Kasumi-1 (cell line): ENCODE measurements around the gene CEP57L1.
"Not testable (repeated sequence)": the region's sequence is repeated elsewhere in the genome, so short reads cannot be mapped to it uniquely, and the experiment has no call there.

Experiments
- DNase-seq, 2 experiments: peaks; one replicate each; lab custom pipeline; 2025; lab: John Stamatoyannopoulos, UW

CEP57L1 gene

DNA sequence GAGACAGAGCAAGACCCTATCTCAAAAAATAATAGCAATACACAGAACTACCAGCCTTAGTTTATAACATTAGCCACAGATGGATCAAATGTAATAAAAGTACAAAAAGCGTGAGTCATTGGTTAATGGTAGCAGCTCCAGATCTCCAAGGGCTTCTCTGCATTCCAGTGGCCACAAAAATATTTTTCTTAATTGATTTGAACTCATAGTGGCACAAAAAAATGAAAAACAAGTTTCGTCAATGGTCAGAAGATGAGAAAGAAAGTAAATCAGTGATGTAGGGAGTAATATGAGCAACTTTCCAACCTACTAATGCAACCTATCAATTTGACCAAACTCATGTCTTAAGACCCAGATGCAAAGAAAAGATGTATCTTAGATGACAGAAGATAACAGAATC, 79.6 kb downstream of the CEP57L1 start:
- DNase-seq = no peak

DNA sequence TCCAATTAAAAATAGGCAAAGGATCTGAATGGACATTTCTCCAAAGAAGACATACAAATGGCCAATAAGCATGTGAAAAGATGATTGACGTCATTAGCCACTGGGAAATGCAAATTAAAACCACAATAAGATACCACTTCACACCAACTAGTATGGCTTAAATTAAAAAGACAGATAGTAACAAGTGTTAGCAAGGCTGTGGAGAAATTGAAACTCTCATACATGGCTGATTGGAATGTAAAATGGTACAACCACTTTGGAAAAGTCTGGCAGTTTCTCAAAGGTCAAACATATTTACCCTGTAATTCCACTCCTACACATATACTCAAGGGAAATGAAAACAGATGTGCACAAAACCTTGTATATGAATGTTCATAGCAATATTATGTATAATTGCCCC, 83.6 kb downstream of the CEP57L1 start:
- no peak for DNase-seq

DNA sequence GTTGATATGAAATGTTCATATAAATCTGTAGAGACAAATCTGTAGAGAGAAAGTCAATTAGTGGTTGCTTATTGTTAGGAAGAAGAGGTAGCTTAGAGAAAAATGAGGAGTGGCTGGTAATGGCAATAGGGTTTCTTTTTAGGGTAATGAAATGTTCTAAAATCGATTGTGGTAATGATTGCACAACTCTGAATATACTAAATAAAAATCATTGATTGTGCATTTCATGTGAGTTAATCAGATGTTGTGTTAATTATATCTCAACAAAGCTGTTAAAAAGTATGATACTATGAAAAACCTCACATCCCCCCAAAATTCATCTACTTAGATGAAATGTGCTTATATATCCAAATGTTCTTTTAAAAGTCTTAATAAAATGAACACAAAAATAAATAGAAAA, 84.2 kb downstream of the CEP57L1 start:
- no peak for DNase-seq

DNA sequence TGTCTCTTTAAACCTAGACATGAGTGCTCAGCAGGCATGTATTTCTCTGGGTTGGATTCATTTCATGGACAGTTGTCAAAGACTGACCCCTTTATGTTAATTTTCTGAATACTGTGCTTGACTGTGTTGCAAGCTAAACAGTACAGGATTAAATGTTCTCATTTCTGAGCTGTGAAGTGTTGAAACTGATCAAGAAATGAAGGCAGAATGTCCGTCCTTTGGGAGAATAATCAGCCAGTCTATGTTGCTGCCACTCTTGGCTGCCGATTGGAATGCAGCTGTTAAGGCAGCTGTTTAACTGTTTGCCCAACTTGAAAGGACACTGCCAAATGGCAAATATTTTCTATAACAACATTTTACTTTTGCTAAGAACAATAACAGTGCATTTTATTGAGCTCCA, 87.3 kb downstream of the CEP57L1 start:
- no peak for DNase-seq

DNA sequence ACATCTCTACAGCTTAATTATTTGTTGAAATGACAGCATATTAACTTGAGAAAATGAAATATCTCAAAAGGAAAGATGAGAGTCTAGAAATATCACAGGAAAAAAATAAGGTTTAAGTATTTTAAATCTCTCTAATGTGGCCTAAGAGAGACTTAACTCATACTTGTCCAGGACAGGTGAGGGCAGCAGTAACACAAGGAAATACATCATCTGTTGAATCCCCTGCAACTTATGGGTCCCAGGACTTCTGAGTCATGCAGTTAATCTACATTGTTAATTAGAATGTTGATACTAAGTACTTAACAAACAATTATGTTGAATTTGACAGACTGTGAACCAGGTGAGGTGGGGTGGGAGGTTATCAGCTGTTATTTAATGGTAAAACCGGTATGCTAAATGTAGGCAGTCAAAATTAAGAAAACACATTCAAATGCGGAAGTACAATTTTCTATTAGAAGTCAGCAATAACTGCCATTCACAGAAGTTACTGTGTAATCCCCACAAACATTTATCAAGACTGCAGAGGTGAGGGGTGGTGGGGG, 87.9 kb downstream of the CEP57L1 start:
- DNase-seq = no peak

DNA sequence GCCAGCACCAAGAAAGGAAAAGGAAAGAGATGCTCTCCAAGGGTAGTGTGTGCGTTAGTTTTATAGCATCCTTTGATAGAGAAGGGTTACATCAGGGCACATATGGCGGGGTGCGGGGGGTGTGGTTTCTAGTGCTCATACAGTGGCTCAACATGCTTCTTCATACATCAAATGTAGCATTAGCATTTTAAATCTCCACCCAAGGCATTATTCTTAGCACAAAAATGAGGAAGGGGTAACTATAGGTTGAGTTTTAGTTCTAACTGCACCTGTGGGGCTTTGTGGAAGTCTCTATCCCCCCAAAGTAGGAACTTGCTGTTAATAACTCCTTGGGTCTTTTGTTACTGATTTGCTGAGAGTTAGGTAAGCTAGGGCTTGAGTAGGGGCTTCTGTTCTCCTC, 89.3 kb downstream of the CEP57L1 start:
- no peak for DNase-seq

DNA sequence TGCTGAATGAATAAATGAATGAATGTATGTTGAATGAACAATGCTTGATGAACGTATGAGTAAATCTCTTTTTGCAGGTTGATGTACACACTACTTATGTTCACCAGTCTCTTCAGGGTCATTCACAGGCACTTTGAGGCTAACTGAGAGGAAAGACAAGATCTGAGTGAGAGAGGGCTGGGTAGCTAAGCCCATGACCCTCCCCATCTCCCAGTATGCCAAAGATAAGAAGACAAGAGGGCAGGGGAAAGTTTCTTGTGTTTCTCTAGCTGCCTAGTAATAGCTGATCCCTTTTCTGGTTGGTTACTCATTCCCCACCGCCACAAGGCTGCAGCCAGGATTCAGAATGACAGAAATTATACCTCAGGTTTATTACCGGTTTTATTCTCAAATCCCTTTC, 90.7 kb downstream of the CEP57L1 start:
- DNase-seq = no peak

DNA sequence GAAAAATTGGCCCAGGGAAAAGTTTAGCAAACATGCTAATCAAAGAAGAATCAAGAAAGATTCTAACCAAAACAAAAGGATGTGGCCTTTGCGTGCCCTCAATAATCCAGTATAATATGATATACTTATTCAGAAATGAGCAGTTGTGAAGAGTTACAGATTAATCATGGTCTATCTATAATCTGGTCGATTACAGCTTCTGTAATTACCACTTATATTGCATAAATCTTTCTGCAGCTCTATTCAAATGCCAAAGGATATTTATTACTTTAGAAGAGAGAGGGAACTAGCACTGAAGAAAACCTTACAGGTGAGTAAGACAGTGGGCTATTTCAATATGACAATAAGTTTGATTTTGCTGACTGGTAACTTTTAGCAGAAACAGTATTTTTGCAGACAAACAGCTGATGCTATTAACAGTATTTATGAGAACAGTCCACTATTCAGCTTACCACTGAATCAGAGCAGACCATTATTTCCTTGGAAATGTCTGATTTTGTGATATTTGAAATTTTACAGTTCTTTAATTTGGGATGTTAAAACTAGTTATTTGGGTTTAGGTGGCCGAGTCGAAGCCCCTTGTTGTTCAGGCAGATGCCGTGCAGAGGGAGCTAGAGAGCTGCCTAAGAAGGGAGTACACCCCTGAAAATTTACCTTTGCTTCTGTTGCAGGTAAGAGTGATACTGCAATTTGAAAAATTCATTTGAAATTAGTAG, 92.2 kb downstream of the CEP57L1 start:
- DNase-seq = peak; percentile 64 to 65

DNA sequence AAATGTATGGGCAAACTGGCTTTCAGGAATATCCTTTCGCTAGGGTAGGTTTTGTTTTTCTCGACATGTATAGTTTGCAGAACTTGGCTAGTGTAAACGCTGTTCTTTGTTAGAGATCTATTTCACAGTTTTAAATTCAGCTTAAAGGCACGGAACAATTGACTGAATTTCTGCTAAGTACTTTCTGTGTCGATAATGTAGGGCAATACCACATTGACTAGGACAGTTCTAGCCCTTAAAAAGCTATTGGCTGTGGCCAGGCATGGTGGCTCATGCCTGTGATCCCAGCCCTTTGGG, 92.8 kb downstream of the CEP57L1 start:
- DNase-seq = peak in 1 of 2 experiments; percentile 49

DNA sequence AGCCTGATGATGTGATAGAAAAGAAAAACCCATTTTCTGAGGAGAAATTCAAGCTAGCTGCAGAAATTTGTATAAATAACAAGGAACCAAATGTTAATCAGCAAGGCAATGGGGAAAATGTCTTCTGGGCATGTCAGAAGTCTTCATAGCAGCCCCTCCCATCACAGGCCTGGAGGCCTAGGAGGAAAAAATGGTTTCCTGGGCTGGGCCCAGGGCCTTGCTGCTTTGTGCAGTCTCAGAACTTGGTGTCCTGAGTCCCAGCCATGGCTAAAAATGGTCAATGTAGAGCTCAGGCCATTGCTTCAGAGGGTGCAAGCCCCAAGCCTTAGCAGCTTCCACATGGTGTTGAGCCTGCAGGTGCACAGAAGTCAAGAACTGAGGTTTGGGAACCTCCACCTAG, 96.1 kb downstream of the CEP57L1 start:
- DNase-seq = not testable (repeated sequence)

DNA sequence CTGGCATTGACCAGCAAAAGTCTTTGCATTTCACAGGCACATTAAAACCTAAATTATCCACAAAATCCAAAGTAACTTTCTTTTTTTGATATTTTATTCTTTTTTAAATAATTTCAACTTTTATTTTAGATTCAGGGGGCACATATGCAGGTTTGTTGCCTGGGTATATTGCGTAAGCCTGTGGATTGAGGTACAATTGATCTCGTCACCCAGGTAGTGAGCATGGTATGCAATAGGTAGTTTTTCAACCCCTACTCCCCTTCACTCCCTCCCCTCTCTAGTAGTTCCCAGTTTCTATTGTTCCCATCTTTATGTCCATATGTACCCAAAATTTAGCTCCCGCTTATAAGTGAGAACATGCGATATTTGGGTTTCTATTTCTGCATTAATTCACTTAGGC, 97.6 kb downstream of the CEP57L1 start:
- DNase-seq = no peak

DNA sequence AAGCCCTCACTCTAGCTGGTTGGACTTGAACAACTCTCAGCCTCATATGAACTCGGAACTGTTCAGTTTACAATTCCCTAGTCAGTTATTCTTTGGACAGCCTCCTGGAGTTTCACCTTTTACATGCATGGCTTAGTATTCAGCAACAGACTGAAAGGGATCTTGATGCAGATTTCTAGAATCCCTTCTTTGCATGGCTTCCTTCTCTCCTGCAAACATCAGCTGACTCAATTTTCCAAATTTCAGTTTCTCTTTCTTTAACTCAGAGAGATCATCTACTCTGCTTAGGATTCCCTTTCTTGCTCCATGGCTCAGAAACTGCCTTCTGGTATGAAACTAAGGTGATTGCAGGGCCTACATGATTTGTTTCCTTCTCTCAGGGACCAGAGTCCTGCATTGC, 99.6 kb downstream of the CEP57L1 start:
- DNase-seq = no peak

DNA sequence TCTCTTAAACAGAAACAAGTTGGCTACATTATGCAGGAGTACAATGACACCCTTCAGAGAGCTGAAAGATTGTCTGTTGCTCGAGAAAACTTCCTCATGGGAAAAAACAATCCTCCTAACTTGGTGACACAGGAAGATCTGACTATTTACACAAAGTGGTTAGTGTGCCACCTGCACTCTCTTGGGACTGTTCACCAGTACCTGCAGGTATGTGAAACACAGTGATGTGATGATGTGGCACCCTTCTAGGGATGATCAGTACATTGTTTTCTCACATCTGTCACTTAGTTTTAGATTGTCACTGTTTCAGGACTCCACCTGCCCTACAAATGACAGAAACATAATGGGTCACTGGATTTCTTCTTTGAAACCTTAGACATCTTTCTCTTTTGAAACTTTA, 101.8 kb downstream of the CEP57L1 start:
- DNase-seq = no peak

DNA sequence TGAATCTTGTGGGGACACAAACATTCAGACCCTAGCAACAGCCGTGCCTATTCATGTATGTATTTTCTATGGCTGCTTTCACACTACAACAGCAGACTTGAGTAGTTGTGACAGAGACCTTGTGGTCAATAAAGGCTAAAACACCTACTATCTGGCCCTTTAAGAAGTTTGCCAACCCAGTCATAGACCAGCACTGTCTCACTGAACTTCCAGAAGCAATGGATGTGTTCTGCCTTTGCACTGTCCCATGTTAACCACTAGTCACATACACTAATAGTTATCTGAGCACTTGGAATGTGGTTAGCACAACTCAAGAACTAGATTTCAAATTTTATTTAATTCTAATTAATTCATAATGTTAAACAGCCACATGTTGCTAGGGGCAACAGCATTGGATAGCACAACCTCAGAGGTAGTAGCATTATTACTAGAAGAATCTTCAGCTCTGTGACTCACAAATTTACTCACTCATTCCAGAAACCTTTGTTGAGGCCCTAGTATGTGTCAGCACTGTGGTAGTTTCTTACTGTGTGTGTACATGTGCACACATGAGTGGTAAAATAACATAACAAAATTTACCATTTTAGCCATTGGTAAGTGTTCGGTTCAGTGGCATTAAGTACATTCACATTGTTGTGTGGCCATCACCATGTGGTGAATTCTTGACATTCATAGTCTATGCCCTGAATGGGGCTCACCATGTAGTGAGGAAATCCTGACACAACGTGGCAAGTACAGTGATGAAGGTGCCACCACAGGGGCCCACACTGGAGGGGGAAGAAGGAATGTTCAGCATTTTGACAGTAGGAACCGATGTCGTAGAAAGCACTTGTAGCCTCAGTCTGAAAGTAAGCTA, 107.3 kb downstream of the CEP57L1 start:
- no peak for DNase-seq

DNA sequence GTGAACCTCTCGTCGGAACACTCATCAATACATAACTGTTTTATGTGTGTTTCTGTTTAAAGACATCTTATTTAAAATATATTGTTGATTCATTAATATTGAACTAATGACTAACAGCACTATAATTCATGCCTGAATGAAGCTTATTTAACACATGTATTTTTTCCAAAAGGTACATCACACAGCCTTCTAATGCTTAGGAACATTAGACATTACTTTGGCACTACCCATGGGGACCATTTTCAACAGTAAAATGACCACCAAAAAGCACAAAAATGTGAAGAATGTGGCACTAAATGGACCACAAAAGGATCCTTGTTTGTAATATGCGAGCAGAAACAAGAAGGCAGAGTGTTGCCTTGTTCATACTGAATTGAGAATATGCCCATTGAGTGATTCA, 109.2 kb downstream of the CEP57L1 start:
- no peak for DNase-seq

DNA sequence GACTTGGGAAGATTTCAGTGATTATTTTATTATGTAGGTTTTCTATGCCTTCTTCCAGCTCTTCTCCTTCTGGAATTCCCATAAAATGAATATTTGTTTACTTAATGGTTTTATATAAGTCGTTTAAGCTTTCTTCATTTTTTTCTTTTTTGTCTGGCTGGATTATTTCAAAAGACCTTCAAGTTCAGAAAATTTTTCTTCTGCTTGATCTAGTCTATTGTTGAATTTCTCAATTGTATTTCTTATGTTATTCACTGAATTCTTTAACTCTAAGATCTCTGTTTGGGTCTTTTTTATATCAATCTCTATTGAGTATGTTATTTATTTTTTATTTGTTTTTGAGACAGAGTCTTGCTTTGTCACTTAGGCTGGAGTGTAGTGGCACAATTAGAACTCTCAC, 117.4 kb downstream of the CEP57L1 start:
- no peak for DNase-seq
